B cell (primary cell): ENCODE measurements around the gene LASP1. TPM values are rescaled to one million over a fixed set of nuclear protein-coding genes. Genes with fewer than 3 reads are reported as not detected.
A peak's percentile ranks its signal among the peaks of the same experiment; 100 is the strongest.

Source experiments
- ATAC-seq: fragments of 200-7000 bp; cut with Tn5 transposase; one replicate; pipeline ENCODE4 v1.10.0; 2021; ENCODE audit warnings: low read depth, mild to moderate bottlenecking, moderate number of reproducible peaks, moderate library complexity
- CTCF ChIA-PET: fragments of 350-600 bp; sonication (Branson Sonifier 250); formaldehyde crosslinking; loops from one replicate; lab custom pipeline; 2021; ENCODE audit warnings: antibody characterized with exemption, inconsistent platforms; lab: Charles Lee
- POLR2A ChIA-PET: fragments of 350-600 bp; sonication (Branson Sonifier 250); formaldehyde crosslinking; loops from one replicate; lab custom pipeline; 2021; ENCODE audit warnings: antibody characterized with exemption; lab: Charles Lee
- DNase-seq: peaks from one replicate; pipeline ENCODE4 v3.0.0; 2013
- H2AFZ ChIP-seq: 2 replicates; pipeline ENCODE4 v1.6.1; 2012; ENCODE audit warnings: mild to moderate bottlenecking, low read depth, low read length; ENCODE audit not compliant: insufficient read depth, poor library complexity, severe bottlenecking
- H3K27ac ChIP-seq, 2 donors: 1 replicate in 1 of 2; 2 replicates in 1 of 2; pipeline ENCODE4 v1.5.1; 2012 to 2013; ENCODE audit warnings: low read length in 2 of 2, mild to moderate bottlenecking in 2 of 2, moderate library complexity in 1 of 2
- H3K27me3 ChIP-seq, 4 experiments: fragments of 200-600 bp in 1 of 4; sonication (generic) in 1 of 4; replicated peaks in 1 of 4; 1 replicate in 2 of 4; 2 replicates in 2 of 4; pipeline versions ENCODE4 v1.6.1 to v1.7.0; 2013 to 2016; ENCODE audit warnings: low read length in 3 of 4, mild to moderate bottlenecking in 2 of 4, mixed read lengths in 1 of 4, moderate library complexity in 1 of 4; ENCODE audit not compliant: insufficient read depth in 4 of 4, control insufficient read depth in 3 of 4; ENCODE audit errors: control extremely low read depth in 1 of 4
- H3K36me3 ChIP-seq, 2 experiments: replicated peaks in 1 of 2; 1 replicate in 1 of 2; 2 replicates in 1 of 2; pipeline versions ENCODE4 v1.6.1 to v1.7.1; 2013; ENCODE audit warnings: low read length in 1 of 2; ENCODE audit not compliant: insufficient read depth in 2 of 2, control insufficient read depth in 1 of 2; ENCODE audit errors: control extremely low read depth in 1 of 2, extremely low read depth in 1 of 2
- H3K4me1 ChIP-seq, 2 donors: fragments of 200-600 bp in 1 of 2; sonication (generic) in 1 of 2; 1 replicate in 1 of 2; 2 replicates in 1 of 2; pipeline versions ENCODE4 v1.5.1 to v1.6.1; 2013 to 2017; ENCODE audit warnings: low read length in 2 of 2; ENCODE audit not compliant: control insufficient read depth in 2 of 2, insufficient read depth in 2 of 2
- H3K4me2 ChIP-seq: replicated peaks from 2 replicates; pipeline ENCODE3; 2012; ENCODE audit warnings: mild to moderate bottlenecking, low read depth, low read length; ENCODE audit not compliant: poor library complexity, severe bottlenecking
- H3K4me3 ChIP-seq, 5 experiments: fragments of 200-600 bp in 1 of 5; sonication (generic) in 1 of 5; 1 replicate in 3 of 5; 2 replicates in 2 of 5; pipeline versions ENCODE4 v1.5.1 to v1.7.0; 2011 to 2016; ENCODE audit warnings: low read length in 4 of 5, mild to moderate bottlenecking in 4 of 5, low read depth in 2 of 5, control low read depth in 1 of 5, moderate library complexity in 1 of 5; ENCODE audit not compliant: insufficient read depth in 1 of 5; ENCODE audit errors: control extremely low read depth in 1 of 5, extremely low read depth in 1 of 5
- H3K79me2 ChIP-seq: fragments of 200-600 bp; sonication (generic); one replicate; pipeline ENCODE4 v1.6.0; 2016; ENCODE audit warnings: low read length; ENCODE audit not compliant: control insufficient read depth, insufficient read depth
- H3K9ac ChIP-seq: fragments of 200-600 bp; sonication (generic); 2 replicates; pipeline ENCODE4 v1.6.1; 2017; ENCODE audit warnings: mild to moderate bottlenecking, low read length, moderate library complexity
- H3K9me3 ChIP-seq, 3 donors: one replicate each; pipeline versions ENCODE4 v1.6.1 to v1.7.1; 2013; ENCODE audit warnings: low read length in 2 of 3; ENCODE audit not compliant: control insufficient read depth in 2 of 3, insufficient read depth in 1 of 3; ENCODE audit errors: control extremely low read depth in 1 of 3
- H4K20me1 ChIP-seq: 2 replicates; pipeline ENCODE4 v1.6.0; 2012; ENCODE audit warnings: mild to moderate bottlenecking, low read length; ENCODE audit not compliant: insufficient read depth, control insufficient read depth, poor library complexity, severe bottlenecking
- H3K27ac Mint-ChIP-seq: one replicate; pipeline ENCODE4 v1.8.0; 2021; ENCODE audit warnings: mixed read lengths
- H3K27me3 Mint-ChIP-seq: one replicate; pipeline ENCODE4 v1.8.0; 2021; ENCODE audit warnings: mixed read lengths
- H3K4me1 Mint-ChIP-seq: one replicate; pipeline ENCODE4 v1.8.0; 2021; ENCODE audit warnings: mixed read lengths
- H3K4me3 Mint-ChIP-seq: one replicate; pipeline ENCODE4 v1.8.0; 2021; ENCODE audit warnings: mixed read lengths
- H3K9me3 Mint-ChIP-seq: one replicate; pipeline ENCODE4 v1.8.0; 2022; ENCODE audit warnings: mixed read lengths; ENCODE audit not compliant: insufficient read depth
- CTCF ChIP-seq: fragments of 200-600 bp; IDR thresholded peaks from one replicate; pipeline ENCODE4 v1.8.0; 2022; ENCODE audit warnings: antibody characterized with exemption, mild to moderate bottlenecking
- EZH2 ChIP-seq: IDR thresholded peaks from 2 replicates; pipeline ENCODE4 v1.6.1; 2012; ENCODE audit warnings: borderline replicate concordance, low read depth, mild to moderate bottlenecking, moderate library complexity, low read length; ENCODE audit not compliant: insufficient read depth, poor library complexity, severe bottlenecking
- WGBS: methylation state at CpG from one replicate; pipeline ENCODE4 v1.1.5; 2013; ENCODE audit warnings: missing lambda C conversion rate; ENCODE audit not compliant: insufficient coverage; 5-methylcytosine and 5-hydroxymethylcytosine counted together
- intact Hi-C: fragments of 100-400 bp; cut with micrococcal nuclease; formaldehyde crosslinking; loops from one replicate; pipeline ENCODE4 v1.10.0; 2022
- polyA plus RNA-seq: library from polyadenylated mRNA; depleted of rRNA; stranded (reverse); fragments of >200 nt; gene quantifications from 2 replicates; pipeline ENCODE4 v1.2.3, GENCODE V29; 2012
- total RNA-seq, 2 donors: library from RNA; stranded (reverse); fragments of 120-200 nt in 1 of 2; gene quantifications; 1 replicate in 1 of 2; 2 replicates in 1 of 2; pipeline versions ENCODE4 v1.2.3 to v1.2.4, GENCODE V29; 2013 to 2022

The LASP1 gene
- total and polyA plus RNA-seq, 2 donors (not counting 1 experiment from before 2014, with no cell fraction given): 51.6 to 125 TPM

- Histone ChIP-seq H3K36me3 (peaks cover 0 to 65% of the 10 kb centered on the region in 2 experiments), H3K9ac (no peak overlapping the region), H3K4me2 (no peak overlapping the region), H3K27ac (peak overlapping the region in 1 of 2 donors; percentile 36), H2AFZ (no peak overlapping the region), H3K9me3 (no peaks in the 10 kb centered on the region), H3K4me3 (no peak overlapping the region), H4K20me1 (peaks cover 99% of the 10 kb centered on the region), H3K4me1 (peaks cover 28 to 56% of the 10 kb centered on the region in 2 donors), H3K79me2 (peaks cover 99% of the 10 kb centered on the region), H3K27me3 (no peaks in the 10 kb centered on the region)
- ATAC-seq: no peak
- no peak overlapping the region for H3K4me3 Mint-ChIP-seq
- H3K27ac Mint-ChIP-seq: peak overlapping the region; percentile 67
- H3K9me3 Mint-ChIP-seq: no peaks in the 10 kb centered on the region
- 97% methylated on average over 5 of the region's 9 CpGs for WGBS
- intact Hi-C loops: no loop called here
- TF ChIP-seq EZH2 (no peak), CTCF (no peak)
- DNase-seq: no peak
- ChIA-PET CTCF (interaction anchor here (1.1 to 1.6 kb wide), 4 partner anchors 9 to 98 kb away, joined by 3 to 4 read pairs (median 3); partner anchors contain the start of gene LASP1), POLR2A (interaction anchor here (1.6 kb wide), 1 partner anchor 14 kb away, joined by 6 read pairs; no protein-coding TSS in a partner anchor)
- H3K4me1 Mint-ChIP-seq: peaks cover 54% of the 10 kb centered on the region
- H3K27me3 Mint-ChIP-seq: no peaks in the 10 kb centered on the region
Measured at GRCh38 chr17:38885044-38885727, 15.3 kb downstream of the LASP1 start.
